ENCODE measurements around the gene FOXL3.

The FOXL3 gene

GRCh38 chr7:338295-339061, 48.5 kb downstream of the FOXL3 start:
- no peak for DNase-seq (ENCODE audit: low read depth)

DNA sequence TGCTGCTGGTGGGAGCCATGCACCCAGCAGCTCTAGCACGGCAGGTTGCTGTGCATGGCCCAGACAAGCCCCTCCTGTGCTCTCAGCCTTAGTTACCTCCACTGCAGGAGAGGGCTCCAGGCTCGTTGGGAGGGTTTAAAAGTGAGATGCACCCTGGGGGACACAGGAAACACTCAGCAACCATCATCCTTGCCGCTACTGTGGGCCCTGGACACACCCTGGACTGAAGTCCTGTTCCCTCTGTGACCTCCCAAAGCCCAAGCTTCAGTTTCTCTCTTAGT, 49.0 kb downstream of the FOXL3 start:
- no peak for DNase-seq (ENCODE audit: low read depth)

- no peak for DNase-seq (ENCODE audit: low read depth)
These were observed 49.7 kb downstream of the FOXL3 start for GRCh38 chr7:339696-340095.

DNA sequence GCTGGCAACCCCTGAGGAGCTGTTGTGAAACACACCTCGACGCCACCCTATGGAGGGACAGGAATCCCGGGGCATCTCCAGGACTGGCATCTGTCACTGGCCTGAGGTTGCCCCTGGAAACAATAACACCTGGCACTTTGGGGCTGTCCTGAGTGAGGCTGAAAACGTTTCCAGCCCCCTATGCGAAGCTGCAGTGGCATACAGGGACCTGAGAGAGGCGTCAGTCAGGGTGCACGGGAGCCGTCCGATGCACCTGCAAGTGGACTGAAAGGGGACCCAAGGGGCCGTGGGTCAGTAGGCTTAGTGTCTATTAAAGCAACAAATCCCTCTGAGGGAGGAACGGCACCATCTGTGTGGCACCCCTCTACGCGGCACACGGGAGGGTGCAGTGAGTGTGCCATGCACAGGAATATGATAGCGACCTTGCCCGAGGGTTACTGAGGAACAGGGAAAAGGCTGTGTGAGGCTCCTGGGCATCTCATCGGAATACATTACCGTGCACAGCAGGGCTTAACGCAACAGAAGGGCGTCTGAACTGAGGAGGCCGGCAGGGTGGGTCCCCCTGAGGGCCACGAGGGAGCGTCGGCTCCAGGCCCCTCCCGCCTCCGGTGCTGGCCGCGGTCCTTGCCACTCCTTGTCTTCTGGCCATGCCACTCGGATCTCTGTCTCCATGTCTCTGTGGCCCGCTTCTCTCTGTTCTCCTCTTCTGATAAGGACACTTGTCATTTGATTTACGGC, 50.4 kb downstream of the FOXL3 start:
- no peak for DNase-seq (ENCODE audit: low read depth)
